PC-3 (cell line): ENCODE data around the gene PDGFB. TPM values are rescaled to one million over a fixed set of nuclear protein-coding genes. Genes with fewer than 3 reads are reported as not detected.
A peak's percentile ranks its signal among the peaks of the same experiment; 100 is the strongest.

Experiments used
- ATAC-seq: fragments of 200-7000 bp; cut with Tn5 transposase; 2 replicates; pipeline ENCODE4 v1.9.1; 2020; ENCODE audit warnings: mild to moderate bottlenecking, moderate library complexity
- BruUV-seq: library from RNA; stranded (reverse); fragments of 400-500 nt; replicated peaks from 2 replicates; lab custom pipeline; 2021; lab: Mats Ljungman, UMichigan
- CTCF ChIA-PET: fragments of 300-600 bp; sonication (Branson Sonifier 250); formaldehyde crosslinking; loops from one replicate; lab custom pipeline; 2022; ENCODE audit warnings: antibody characterized with exemption; lab: Charles Lee
- POLR2A ChIA-PET: fragments of 300-600 bp; sonication (Branson Sonifier 250); formaldehyde crosslinking; loops from one replicate; lab custom pipeline; 2022; ENCODE audit warnings: antibody characterized with exemption; ENCODE audit not compliant: unreplicated experiment; lab: Charles Lee
- DNase-seq: peaks from one replicate; pipeline ENCODE4 v3.0.0-alpha.2; 2015
- H2AFZ ChIP-seq: fragments of 300-600 bp; sonication (generic); 2 replicates; pipeline ENCODE4 v1.6.0; 2016; ENCODE audit warnings: antibody characterized with exemption, low read length
- H3F3A ChIP-seq: fragments of 300-600 bp; sonication (generic); one replicate; pipeline ENCODE4 v1.6.0; 2017; ENCODE audit warnings: antibody characterized with exemption, low read length, control low read depth, mild to moderate bottlenecking; ENCODE audit not compliant: unreplicated experiment
- H3K27ac ChIP-seq: fragments of 300-600 bp; sonication (generic); 2 replicates; pipeline ENCODE4 v1.5.1; 2016; ENCODE audit warnings: mild to moderate bottlenecking, low read length
- H3K27me3 ChIP-seq: fragments of 300-600 bp; sonication (generic); 2 replicates; pipeline ENCODE4 v1.6.1; 2016; ENCODE audit warnings: low read length, mixed read lengths
- H3K36me3 ChIP-seq: fragments of 300-600 bp; sonication (generic); 2 replicates; pipeline ENCODE4 v1.6.1; 2016; ENCODE audit warnings: low read depth, mixed run types, low read length, mixed read lengths
- H3K4me1 ChIP-seq: fragments of 300-600 bp; sonication (generic); 2 replicates; pipeline ENCODE4 v1.5.1; 2016; ENCODE audit warnings: low read length; ENCODE audit not compliant: insufficient read depth
- H3K4me2 ChIP-seq: fragments of 300-600 bp; sonication (generic); 2 replicates; pipeline ENCODE4 v1.6.0; 2016; ENCODE audit warnings: low read length
- H3K4me3 ChIP-seq: fragments of 300-600 bp; sonication (generic); 2 replicates; pipeline ENCODE4 v1.5.1; 2016; ENCODE audit warnings: mild to moderate bottlenecking, low read length, mixed read lengths
- H3K79me2 ChIP-seq: fragments of 300-600 bp; sonication (generic); 2 replicates; pipeline ENCODE4 v1.6.1; 2017; ENCODE audit warnings: low read length, mixed read lengths
- H3K9ac ChIP-seq: fragments of 300-600 bp; sonication (generic); 2 replicates; pipeline ENCODE4 v1.6.0; 2016; ENCODE audit warnings: mild to moderate bottlenecking, low read length
- H3K9me2 ChIP-seq: fragments of 300-600 bp; sonication (generic); replicated peaks from 2 replicates; pipeline ENCODE4 v1.6.1; 2016; ENCODE audit warnings: mixed run types, low read length, mixed read lengths
- H3K9me3 ChIP-seq: fragments of 300-600 bp; sonication (generic); 2 replicates; pipeline ENCODE4 v1.6.1; 2016; ENCODE audit warnings: low read length, mixed read lengths
- H4K20me1 ChIP-seq: fragments of 300-600 bp; sonication (generic); 2 replicates; pipeline ENCODE4 v1.6.1; 2016; ENCODE audit warnings: low read length, mixed read lengths
- CTCF ChIP-seq: fragments of 300-600 bp; sonication (generic); conservative IDR thresholded peaks from 2 replicates; pipeline ENCODE4 v1.5.1; 2017; ENCODE audit warnings: antibody characterized with exemption, low read depth, mild to moderate bottlenecking, low read length
- EZH2 ChIP-seq: fragments of 300-600 bp; sonication (generic); IDR thresholded peaks from one replicate; pipeline ENCODE4 v1.6.1; 2017; ENCODE audit warnings: antibody characterized with exemption, mild to moderate bottlenecking, low read length; ENCODE audit not compliant: unreplicated experiment
- EZH2phosphoT487 ChIP-seq: fragments of 300-600 bp; sonication (generic); IDR thresholded peaks from 2 replicates; pipeline ENCODE4 v1.6.1; 2018; ENCODE audit warnings: mild to moderate bottlenecking, antibody characterized with exemption, low read length, borderline replicate concordance
- intact Hi-C: fragments of 100-400 bp; cut with micrococcal nuclease; formaldehyde crosslinking; loops from 2 replicates; pipeline ENCODE4 v1.9.0; 2023
- total RNA-seq: library from RNA; depleted of rRNA; stranded (reverse); fragments of >200 nt; gene quantifications from 2 replicates; pipeline ENCODE4 v1.2.3, GENCODE V29; 2014

PDGFB gene
- total RNA-seq, 1 experiment from 2014 or later, result 33.1 TPM

- no peak for ATAC-seq
- no peak for DNase-seq
- H3K9me2 ChIP-seq, result no peaks in the 10 kb centered on the region
- H3K9me3 ChIP-seq, result no peaks in the 10 kb centered on the region
- no TSS peak for BruUV-seq
- H3K79me2 ChIP-seq, result no peaks in the 10 kb centered on the region
- H3K4me3 ChIP-seq, result no peak overlapping the region
- H2AFZ ChIP-seq, result no peak overlapping the region
- no peak overlapping the region for H3K4me2 ChIP-seq
- peaks cover 39% of the 10 kb centered on the region for H3K4me1 ChIP-seq
- POLR2A ChIA-PET, result no interaction called here
- H3F3A ChIP-seq, result no peaks in the 10 kb centered on the region
- CTCF ChIA-PET, result no interaction called here
- H3K36me3 ChIP-seq, result no peaks in the 10 kb centered on the region
- H3K9ac ChIP-seq, result no peak overlapping the region
- H4K20me1 ChIP-seq, result no peaks in the 10 kb centered on the region
- TF ChIP-seq EZH2, result no peak
- no peak for TF ChIP-seq CTCF
- no peak overlapping the region for H3K27ac ChIP-seq
- intact Hi-C loops, result no loop called here
- H3K27me3 ChIP-seq, result no peaks in the 10 kb centered on the region
These were observed 34.5 kb upstream of the PDGFB start for GRCh38 chr22:39279170-39279850.

GRCh38 chr22:39278040-39278439, 33.3 kb upstream of the PDGFB start:
- peak; percentile 15 for DNase-seq
- no TSS peak for BruUV-seq
- intact Hi-C loops, result no loop called here
- peak; percentile 35 for ATAC-seq
- H3K79me2 ChIP-seq, result no peaks in the 10 kb centered on the region
- no peak overlapping the region for H2AFZ ChIP-seq
- H3F3A ChIP-seq, result no peaks in the 10 kb centered on the region
- no peaks in the 10 kb centered on the region for H3K9me3 ChIP-seq
- ChIA-PET POLR2A (no interaction called here), CTCF (interaction anchor here (0.6 kb wide), 2 partner anchors 24 to 72 kb away, joined by 3 to 14 read pairs; no protein-coding TSS in a partner anchor)
- peak overlapping the region; percentile 24; the same call in 1 of the 2 replicates for H3K4me2 ChIP-seq
- H3K4me1 ChIP-seq, result peaks cover 27% of the 10 kb centered on the region
- no peaks in the 10 kb centered on the region for H4K20me1 ChIP-seq
- no peak overlapping the region for H3K4me3 ChIP-seq
- no peak overlapping the region for H3K9ac ChIP-seq
- peak overlapping the region; percentile 86 for H3K27ac ChIP-seq
- no peaks in the 10 kb centered on the region for H3K9me2 ChIP-seq
- no peak for TF ChIP-seq EZH2
- H3K27me3 ChIP-seq, result no peaks in the 10 kb centered on the region
- no peaks in the 10 kb centered on the region for H3K36me3 ChIP-seq

GRCh38 chr22:39277142-39277607, 32.4 kb upstream of the PDGFB start:
- no peaks in the 10 kb centered on the region for H3F3A ChIP-seq
- intact Hi-C loops, result no loop called here
- BruUV-seq, result no TSS peak
- no peak overlapping the region for H2AFZ ChIP-seq
- TF ChIP-seq EZH2phosphoT487, result no peak
- TF ChIP-seq EZH2, result no peak
- no peak for TF ChIP-seq CTCF
- 0 out of 2 replicates have a peak overlapping the region, but pooled peaks have one; percentile 34 for H3K4me3 ChIP-seq
- H3K79me2 ChIP-seq, result no peaks in the 10 kb centered on the region
- no peaks in the 10 kb centered on the region for H3K9me3 ChIP-seq
- H3K4me1 ChIP-seq, result peaks cover 22% of the 10 kb centered on the region
- H4K20me1 ChIP-seq, result no peaks in the 10 kb centered on the region
- H3K36me3 ChIP-seq, result no peaks in the 10 kb centered on the region
- ATAC-seq (peak; percentile 83), DNase-seq (peak; percentile 73)
- peak overlapping the region; percentile 32; the same call in 1 of the 2 replicates for H3K4me2 ChIP-seq
- peak overlapping the region; percentile 41; the same call in 1 of the 2 replicates for H3K9ac ChIP-seq
- CTCF ChIA-PET, result interaction anchor here (0.6 kb wide), 1 partner anchor 24 kb away, joined by 14 read pairs; no protein-coding TSS in a partner anchor
- H3K27me3 ChIP-seq, result no peaks in the 10 kb centered on the region
- no peaks in the 10 kb centered on the region for H3K9me2 ChIP-seq
- POLR2A ChIA-PET, result no interaction called here
- H3K27ac ChIP-seq, result peak overlapping the region; percentile 86
